T-helper 2 cell (primary cell): ENCODE data around the gene EEF1A2.

Source experiments
- DNase-seq, 5 experiments: peaks; one replicate each; pipeline versions ENCODE4 v3.0.0 to v3.0.0-alpha.2; 2012 to 2022

The EEF1A2 gene

GRCh38 chr20:63536997-63537524, 38.2 kb upstream of the EEF1A2 start, which contains the start of gene PTK6:
PTK6 (minus strand) TSS chr20:63537376; CDS start chr20:63537314, 62 bp downstream.
- DNase-seq = peak in 2 of 5 experiments; percentile 6 to 34

GRCh38 chr20:63536241-63536977, 37.5 kb upstream of the EEF1A2 start:
- peak in 2 of 5 experiments; percentile 4 to 7 for DNase-seq

DNA sequence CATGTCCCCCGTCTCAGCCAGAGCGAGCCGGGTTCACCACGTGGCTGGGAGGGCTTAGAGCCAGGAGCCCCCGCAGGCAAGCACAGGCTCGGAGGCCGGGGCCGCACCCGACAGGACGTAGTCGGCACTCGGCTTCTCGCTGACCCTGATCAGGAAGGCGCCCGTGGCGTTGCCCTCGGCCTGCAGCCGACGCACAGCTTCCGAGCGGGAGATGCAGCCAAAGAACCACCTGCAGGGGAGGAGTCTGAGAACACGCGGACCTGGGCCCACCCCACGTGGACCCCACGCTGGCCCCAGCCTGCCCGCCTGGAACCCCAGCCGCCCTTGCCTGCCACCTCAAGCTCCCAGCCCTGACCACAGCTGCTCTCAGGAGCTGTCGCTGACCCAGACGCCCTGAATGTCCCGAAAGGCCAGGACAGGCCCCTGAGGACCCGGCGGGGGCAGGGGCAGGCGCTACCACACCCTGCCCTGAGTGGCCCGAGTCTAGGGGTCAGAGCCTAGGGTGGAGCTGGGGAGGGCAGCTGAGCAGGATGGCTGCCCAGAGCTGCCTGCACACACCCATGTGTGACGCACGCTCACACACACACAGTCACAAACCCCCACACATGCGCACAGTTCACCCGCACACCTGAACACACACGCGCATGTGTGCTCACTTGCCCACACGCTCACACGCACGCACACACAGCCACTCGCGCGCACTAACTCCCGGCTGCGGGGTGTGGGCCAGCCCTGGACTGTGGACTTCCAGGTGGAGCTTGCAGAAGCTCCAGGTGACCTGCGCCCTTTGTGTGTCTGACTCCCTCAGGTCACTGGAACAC, 36.2 kb upstream of the EEF1A2 start:
- peak in 1 of 5 experiments; percentile 45 for DNase-seq

DNA sequence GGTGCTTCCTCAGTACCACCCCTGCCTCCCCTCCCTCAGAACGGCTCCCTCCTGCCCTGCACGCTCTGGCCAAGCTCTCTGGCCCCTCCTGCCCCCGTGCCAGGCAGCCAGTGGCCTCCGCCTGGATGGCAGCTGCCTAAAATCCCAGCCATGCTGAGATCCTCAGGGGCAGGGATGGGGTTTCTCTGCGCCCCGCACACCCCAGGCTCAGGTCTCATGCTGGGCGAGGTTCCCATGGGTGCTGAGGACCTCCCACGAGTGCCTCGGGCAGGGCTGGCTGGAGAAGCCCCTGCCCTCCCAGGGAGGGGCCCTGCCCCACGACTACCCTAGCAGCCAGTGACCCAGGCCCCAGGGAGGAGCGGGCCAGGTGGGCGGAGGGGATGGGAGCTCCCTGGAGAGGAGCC, 35.5 kb upstream of the EEF1A2 start:
- DNase-seq = no peak

- no peak for DNase-seq
These were observed 35.0 kb upstream of the EEF1A2 start for GRCh38 chr20:63533871-63534393.

- no peak for DNase-seq
These were observed 34.5 kb upstream of the EEF1A2 start for GRCh38 chr20:63533388-63533787.

DNA sequence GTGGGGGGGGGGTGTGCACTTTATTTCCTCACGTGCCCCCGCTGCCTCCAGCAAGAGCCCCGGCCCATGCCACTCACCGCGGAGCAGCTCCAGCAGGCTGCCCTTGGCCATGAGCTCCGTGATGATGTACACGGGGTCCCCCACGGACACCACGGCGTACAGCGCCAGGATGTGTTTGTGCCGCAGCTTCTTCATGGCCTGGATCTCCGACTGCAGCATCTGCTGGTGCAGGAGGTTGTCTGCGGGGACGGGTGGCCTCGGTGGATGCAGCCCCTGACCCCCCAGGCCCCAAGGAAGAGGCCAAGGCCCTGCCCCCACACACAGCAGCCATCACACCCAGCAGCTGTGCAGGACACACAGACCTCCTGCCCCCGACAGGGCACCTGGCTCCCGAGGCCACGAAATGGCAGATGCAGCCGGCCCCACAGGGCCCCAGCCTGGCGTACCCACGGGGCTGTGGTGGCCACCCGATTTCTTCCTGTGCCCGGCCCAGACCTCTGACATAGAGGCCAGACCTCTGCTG, 33.6 kb upstream of the EEF1A2 start:
- no peak for DNase-seq

GRCh38 chr20:63531686-63532448, 33.0 kb upstream of the EEF1A2 start:
- peak in 1 of 5 experiments; percentile 22 for DNase-seq

- DNase-seq = no peak
These were observed 31.9 kb upstream of the EEF1A2 start for GRCh38 chr20:63530788-63531160.

DNA sequence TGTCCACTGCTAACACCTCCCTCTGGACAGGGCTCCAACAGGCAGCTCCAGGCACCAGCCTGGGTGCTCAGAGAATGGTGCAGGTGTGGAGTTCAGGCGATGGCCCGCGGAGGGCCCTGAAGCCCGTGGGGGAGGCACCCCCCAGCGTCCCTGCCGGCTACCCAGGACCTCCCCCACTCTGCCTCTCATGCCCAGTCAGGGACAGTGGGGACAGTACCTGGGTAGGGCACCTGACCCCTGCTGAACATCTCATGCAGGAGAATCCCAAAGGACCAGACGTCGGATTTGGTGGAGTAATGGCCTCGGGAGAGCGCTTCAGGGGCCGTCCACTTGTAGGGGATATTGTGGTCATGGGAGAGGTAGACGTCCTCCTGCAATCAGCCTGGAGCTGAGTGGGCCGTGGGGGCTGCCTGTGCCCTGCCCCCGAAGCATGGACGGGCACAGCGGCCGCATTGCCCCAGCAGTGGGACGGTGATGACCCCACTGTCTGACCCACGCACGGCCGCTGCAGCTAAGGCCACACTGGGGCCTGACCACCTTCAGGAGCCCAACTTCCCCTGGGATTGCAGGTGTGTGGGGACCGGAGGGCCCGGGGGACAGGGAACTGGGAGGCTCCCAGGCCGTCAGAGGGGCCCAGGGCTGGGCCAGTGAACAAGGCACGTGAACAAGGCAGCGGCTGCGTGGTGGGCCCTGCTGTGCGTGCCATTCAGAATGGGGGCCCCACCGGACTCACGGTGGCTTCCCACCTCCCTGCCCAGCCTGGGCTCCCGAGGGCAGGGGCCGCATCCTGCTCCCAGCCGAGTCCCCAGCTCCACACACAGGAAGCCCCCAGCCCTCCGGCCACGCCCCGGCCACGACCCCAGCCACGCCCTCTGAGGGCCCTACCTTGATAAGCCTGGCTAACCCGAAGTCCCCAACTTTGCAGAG, 31.2 kb upstream of the EEF1A2 start:
- DNase-seq = no peak

- DNase-seq = no peak
These were observed 30.4 kb upstream of the EEF1A2 start for GRCh38 chr20:63529180-63529860.

DNA sequence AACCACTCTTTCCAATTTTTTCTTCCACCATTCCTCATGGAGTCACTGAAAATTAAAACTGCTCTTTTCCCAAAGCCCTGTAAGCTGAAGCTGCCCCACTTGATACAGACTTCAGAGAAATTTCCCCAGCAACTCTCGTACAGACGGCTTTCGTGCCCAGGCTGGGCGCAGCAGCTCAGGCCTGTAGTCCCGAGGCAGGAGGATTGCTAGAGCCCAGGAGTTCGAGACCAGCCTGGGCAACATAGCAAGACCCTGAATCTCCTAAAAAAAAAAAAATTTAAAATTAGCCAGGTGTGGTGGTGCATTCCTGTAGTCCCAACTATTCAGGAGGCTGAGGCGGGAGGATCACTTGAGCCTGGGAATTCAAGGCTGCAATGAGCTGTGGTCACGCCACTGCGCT, 28.3 kb upstream of the EEF1A2 start:
- no peak for DNase-seq

- no peak for DNase-seq
These were observed 27.1 kb upstream of the EEF1A2 start for GRCh38 chr20:63525971-63526370.

- DNase-seq = no peak
These were observed 26.3 kb upstream of the EEF1A2 start for GRCh38 chr20:63525185-63525584.

GRCh38 chr20:63522981-63523611, 24.2 kb upstream of the EEF1A2 start:
- no peak for DNase-seq

DNA sequence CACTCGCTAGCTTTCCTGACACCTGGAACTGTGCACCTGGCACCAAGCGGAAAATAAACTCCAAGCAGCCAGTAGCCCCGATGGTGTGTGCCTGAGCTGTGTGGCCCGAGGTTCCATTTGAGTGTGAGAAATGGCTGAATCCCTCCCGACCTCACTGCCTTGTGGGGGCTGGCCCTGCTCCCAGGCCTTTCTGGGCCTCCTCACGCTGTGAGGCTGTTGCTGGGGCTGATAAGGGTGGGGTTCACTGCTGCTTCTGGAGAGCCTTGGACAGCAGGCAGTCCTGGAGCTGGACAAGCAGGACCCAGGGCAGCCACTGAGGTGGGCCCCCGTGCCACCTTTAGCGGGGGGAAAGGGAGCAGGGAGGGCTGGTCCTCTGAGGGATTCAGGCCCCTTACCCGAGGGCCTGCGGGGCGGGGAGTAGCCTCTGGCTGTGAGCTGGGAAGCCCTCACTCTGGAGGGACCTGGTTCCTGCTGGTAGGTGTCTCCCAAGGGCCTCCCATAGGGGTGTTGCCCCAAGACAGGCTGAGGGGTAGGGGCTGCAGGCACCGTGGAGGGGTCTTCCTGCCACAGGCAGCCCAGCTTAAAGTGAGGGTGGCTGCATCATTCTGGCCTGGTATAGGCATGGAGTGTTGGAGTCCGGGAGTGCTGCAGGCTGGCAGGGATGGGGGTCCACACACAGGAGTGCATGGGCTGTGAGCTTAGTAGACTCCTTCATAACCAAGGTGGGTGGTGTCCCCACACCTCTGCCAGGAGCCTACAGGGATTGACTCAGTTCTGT, 23.4 kb upstream of the EEF1A2 start:
- DNase-seq = no peak

GRCh38 chr20:63521602-63522001, 22.7 kb upstream of the EEF1A2 start:
- no peak for DNase-seq

DNA sequence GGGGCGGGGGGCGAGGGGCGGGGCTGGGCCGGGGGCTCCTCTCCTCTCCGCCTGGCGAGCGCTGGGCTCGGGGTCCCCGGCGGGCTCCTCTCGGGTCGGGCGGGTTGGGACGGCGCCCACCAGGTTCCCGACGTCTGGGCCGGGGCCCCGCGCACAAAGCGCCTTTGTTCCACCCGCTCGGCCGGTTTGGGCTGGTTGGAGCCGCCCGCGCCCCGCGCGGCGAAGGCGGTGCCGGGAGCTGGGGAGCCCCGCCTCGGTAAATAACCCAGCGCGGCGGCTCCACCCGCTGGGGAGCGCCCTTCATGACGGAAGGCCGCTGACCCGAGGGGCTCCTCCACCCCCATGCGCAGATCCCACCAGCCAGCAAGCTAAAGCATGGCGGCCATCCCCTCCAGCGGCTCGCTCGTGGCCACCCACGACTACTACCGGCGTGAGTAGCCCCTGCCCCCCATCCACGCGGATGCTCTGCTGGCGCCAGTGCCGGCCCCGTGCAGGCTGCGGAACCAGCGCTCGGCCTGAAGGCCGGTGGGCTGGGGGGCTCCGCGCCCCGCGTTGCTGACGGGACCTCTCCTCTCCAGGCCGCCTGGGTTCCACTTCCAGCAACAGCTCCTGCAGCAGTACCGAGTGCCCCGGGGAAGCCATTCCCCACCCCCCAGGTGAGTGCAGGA, 22.2 kb upstream of the EEF1A2 start:
- peak; percentile 43 to 81 (median 55) for DNase-seq

GRCh38 chr20:63520504-63520933, 21.6 kb upstream of the EEF1A2 start, which contains the start of gene PPDPF:
PPDPF (plus strand) TSS chr20:63520765; CDS start chr20:63521309, 544 bp downstream.
- DNase-seq = peak; percentile 74 to 82 (median 80)
